Measurements from ENCODE around the gene YTHDC1.

Gene YTHDC1

GRCh38 chr4:68337522-68337921, 12.4 kb downstream of the YTHDC1 start:
- H3K27ac ChIP-seq (ENCODE audit: low read depth in 2 of 2, low read length in 2 of 2), result no peak overlapping the region
- no peaks in the 10 kb centered on the region for H3K9me3 ChIP-seq (ENCODE audit: control insufficient read depth in 2 of 2, low read length in 2 of 2)
- no peak overlapping the region for H3K9ac ChIP-seq (ENCODE audit: low read depth in 1 of 2, low read length in 2 of 2)
- peaks cover 0 to 20% of the 10 kb centered on the region in 2 donors for H3K4me1 ChIP-seq (ENCODE audit: control insufficient read depth in 2 of 2, insufficient read depth in 2 of 2, low read length in 2 of 2)
- no peaks in the 10 kb centered on the region for H3K27me3 ChIP-seq (ENCODE audit: control insufficient read depth in 2 of 2, insufficient read depth in 2 of 2, low read length in 2 of 2)
- H3K4me3 ChIP-seq (ENCODE audit: low read length in 2 of 2), result no peak overlapping the region
- peaks cover 27 to 35% of the 10 kb centered on the region in 2 donors for H3K36me3 ChIP-seq (ENCODE audit: control insufficient read depth in 2 of 2, insufficient read depth in 2 of 2, low read length in 2 of 2)

- Histone ChIP-seq H3K9me3 (ENCODE audit: control insufficient read depth in 2 of 2, low read length in 2 of 2) (no peaks in the 10 kb centered on the region), H3K36me3 (ENCODE audit: control insufficient read depth in 2 of 2, insufficient read depth in 2 of 2, low read length in 2 of 2) (peaks cover 32 to 36% of the 10 kb centered on the region in 2 donors), H3K27me3 (ENCODE audit: control insufficient read depth in 2 of 2, insufficient read depth in 2 of 2, low read length in 2 of 2) (no peaks in the 10 kb centered on the region), H3K27ac (ENCODE audit: low read depth in 2 of 2, low read length in 2 of 2) (no peak overlapping the region), H3K9ac (ENCODE audit: low read depth in 1 of 2, low read length in 2 of 2) (no peak overlapping the region), H3K4me1 (ENCODE audit: control insufficient read depth in 2 of 2, insufficient read depth in 2 of 2, low read length in 2 of 2) (peaks cover 0 to 16% of the 10 kb centered on the region in 2 donors), H3K4me3 (ENCODE audit: low read length in 2 of 2) (no peak overlapping the region)
Measured at GRCh38 chr4:68337004-68337403, 12.9 kb downstream of the YTHDC1 start.

GRCh38 chr4:68336530-68336929, 13.4 kb downstream of the YTHDC1 start:
- Histone ChIP-seq H3K9me3 (ENCODE audit: control insufficient read depth in 2 of 2, low read length in 2 of 2) (no peaks in the 10 kb centered on the region), H3K36me3 (ENCODE audit: control insufficient read depth in 2 of 2, insufficient read depth in 2 of 2, low read length in 2 of 2) (peaks cover 35 to 40% of the 10 kb centered on the region in 2 donors), H3K27me3 (ENCODE audit: control insufficient read depth in 2 of 2, insufficient read depth in 2 of 2, low read length in 2 of 2) (no peaks in the 10 kb centered on the region), H3K9ac (ENCODE audit: low read depth in 1 of 2, low read length in 2 of 2) (no peak overlapping the region), H3K4me1 (ENCODE audit: control insufficient read depth in 2 of 2, insufficient read depth in 2 of 2, low read length in 2 of 2) (peaks cover 0 to 14% of the 10 kb centered on the region in 2 donors), H3K27ac (ENCODE audit: low read depth in 2 of 2, low read length in 2 of 2) (no peak overlapping the region), H3K4me3 (ENCODE audit: low read length in 2 of 2) (no peak overlapping the region)

GRCh38 chr4:68326141-68326540, 23.7 kb downstream of the YTHDC1 start:
- no peak overlapping the region for H3K9ac ChIP-seq (ENCODE audit: low read depth in 1 of 2, low read length in 2 of 2)
- no peak overlapping the region for H3K27ac ChIP-seq (ENCODE audit: low read depth in 2 of 2, low read length in 2 of 2)
- no peaks in the 10 kb centered on the region for H3K27me3 ChIP-seq (ENCODE audit: control insufficient read depth in 2 of 2, insufficient read depth in 2 of 2, low read length in 2 of 2)
- peaks cover 54 to 74% of the 10 kb centered on the region in 2 donors for H3K36me3 ChIP-seq (ENCODE audit: control insufficient read depth in 2 of 2, insufficient read depth in 2 of 2, low read length in 2 of 2)
- no peaks in the 10 kb centered on the region for H3K4me1 ChIP-seq (ENCODE audit: control insufficient read depth in 2 of 2, insufficient read depth in 2 of 2, low read length in 2 of 2)
- no peak overlapping the region for H3K4me3 ChIP-seq (ENCODE audit: low read length in 2 of 2)
- H3K9me3 ChIP-seq (ENCODE audit: control insufficient read depth in 2 of 2, low read length in 2 of 2), result no peaks in the 10 kb centered on the region

- H3K9ac ChIP-seq (ENCODE audit: low read depth in 1 of 2, low read length in 2 of 2), result no peak overlapping the region
- peaks cover 51 to 63% of the 10 kb centered on the region in 2 donors for H3K36me3 ChIP-seq (ENCODE audit: control insufficient read depth in 2 of 2, insufficient read depth in 2 of 2, low read length in 2 of 2)
- H3K4me1 ChIP-seq (ENCODE audit: control insufficient read depth in 2 of 2, insufficient read depth in 2 of 2, low read length in 2 of 2), result no peaks in the 10 kb centered on the region
Measured at GRCh38 chr4:68324519-68325262, 25.2 kb downstream of the YTHDC1 start.

GRCh38 chr4:68319040-68319439, 30.9 kb downstream of the YTHDC1 start:
- H3K4me1 ChIP-seq (ENCODE audit: control insufficient read depth in 2 of 2, insufficient read depth in 2 of 2, low read length in 2 of 2), result no peaks in the 10 kb centered on the region
- H3K27ac ChIP-seq (ENCODE audit: low read depth in 2 of 2, low read length in 2 of 2), result no peak overlapping the region
- no peak overlapping the region for H3K9ac ChIP-seq (ENCODE audit: low read depth in 1 of 2, low read length in 2 of 2)
- peaks cover 68 to 78% of the 10 kb centered on the region in 2 donors for H3K36me3 ChIP-seq (ENCODE audit: control insufficient read depth in 2 of 2, insufficient read depth in 2 of 2, low read length in 2 of 2)
- no peak overlapping the region for H3K4me3 ChIP-seq (ENCODE audit: low read length in 2 of 2)
- H3K27me3 ChIP-seq (ENCODE audit: control insufficient read depth in 2 of 2, insufficient read depth in 2 of 2, low read length in 2 of 2), result no peaks in the 10 kb centered on the region
- H3K9me3 ChIP-seq (ENCODE audit: control insufficient read depth in 2 of 2, low read length in 2 of 2), result no peaks in the 10 kb centered on the region

More at GRCh38 chr4:68324519-68325262, 25.2 kb downstream of the YTHDC1 start:
- H3K27me3 ChIP-seq (ENCODE audit: control insufficient read depth in 2 of 2, insufficient read depth in 2 of 2, low read length in 2 of 2), result no peaks in the 10 kb centered on the region
- no peak overlapping the region for H3K4me3 ChIP-seq (ENCODE audit: low read length in 2 of 2)
- H3K27ac ChIP-seq (ENCODE audit: low read depth in 2 of 2, low read length in 2 of 2), result no peak overlapping the region
- H3K9me3 ChIP-seq (ENCODE audit: control insufficient read depth in 2 of 2, low read length in 2 of 2), result no peaks in the 10 kb centered on the region

GRCh38 chr4:68316193-68316969, 33.5 kb downstream of the YTHDC1 start:
- Histone ChIP-seq H3K9me3 (ENCODE audit: control insufficient read depth in 2 of 2, low read length in 2 of 2) (no peaks in the 10 kb centered on the region), H3K36me3 (ENCODE audit: control insufficient read depth in 2 of 2, insufficient read depth in 2 of 2, low read length in 2 of 2) (peaks cover 61 to 74% of the 10 kb centered on the region in 2 donors), H3K9ac (ENCODE audit: low read depth in 1 of 2, low read length in 2 of 2) (no peak overlapping the region), H3K4me1 (ENCODE audit: control insufficient read depth in 2 of 2, insufficient read depth in 2 of 2, low read length in 2 of 2) (no peaks in the 10 kb centered on the region), H3K27me3 (ENCODE audit: control insufficient read depth in 2 of 2, insufficient read depth in 2 of 2, low read length in 2 of 2) (no peaks in the 10 kb centered on the region), H3K4me3 (ENCODE audit: low read length in 2 of 2) (no peak overlapping the region), H3K27ac (ENCODE audit: low read depth in 2 of 2, low read length in 2 of 2) (no peak overlapping the region)

- H3K9ac ChIP-seq (ENCODE audit: low read depth in 1 of 2, low read length in 2 of 2), result no peak overlapping the region
- H3K9me3 ChIP-seq (ENCODE audit: control insufficient read depth in 2 of 2, low read length in 2 of 2), result no peaks in the 10 kb centered on the region
- peaks cover 31 to 32% of the 10 kb centered on the region in 2 donors for H3K36me3 ChIP-seq (ENCODE audit: control insufficient read depth in 2 of 2, insufficient read depth in 2 of 2, low read length in 2 of 2)
- H3K4me1 ChIP-seq (ENCODE audit: control insufficient read depth in 2 of 2, insufficient read depth in 2 of 2, low read length in 2 of 2), result no peaks in the 10 kb centered on the region
- no peak overlapping the region for H3K4me3 ChIP-seq (ENCODE audit: low read length in 2 of 2)
- H3K27ac ChIP-seq (ENCODE audit: low read depth in 2 of 2, low read length in 2 of 2), result no peak overlapping the region
- no peaks in the 10 kb centered on the region for H3K27me3 ChIP-seq (ENCODE audit: control insufficient read depth in 2 of 2, insufficient read depth in 2 of 2, low read length in 2 of 2)
Measured at GRCh38 chr4:68310651-68311247, 39.1 kb downstream of the YTHDC1 start.

- no peaks in the 10 kb centered on the region for H3K36me3 ChIP-seq (ENCODE audit: control insufficient read depth in 2 of 2, insufficient read depth in 2 of 2, low read length in 2 of 2)
- no peak overlapping the region for H3K4me3 ChIP-seq (ENCODE audit: low read length in 2 of 2)
- H3K4me1 ChIP-seq (ENCODE audit: control insufficient read depth in 2 of 2, insufficient read depth in 2 of 2, low read length in 2 of 2), result no peaks in the 10 kb centered on the region
- no peaks in the 10 kb centered on the region for H3K9me3 ChIP-seq (ENCODE audit: control insufficient read depth in 2 of 2, low read length in 2 of 2)
- H3K27me3 ChIP-seq (ENCODE audit: control insufficient read depth in 2 of 2, insufficient read depth in 2 of 2, low read length in 2 of 2), result no peaks in the 10 kb centered on the region
- H3K27ac ChIP-seq (ENCODE audit: low read depth in 2 of 2, low read length in 2 of 2), result no peak overlapping the region
- H3K9ac ChIP-seq (ENCODE audit: low read depth in 1 of 2, low read length in 2 of 2), result no peak overlapping the region
Measured at GRCh38 chr4:68304731-68305130, 45.2 kb downstream of the YTHDC1 start.

Measured in mucosa of rectum (tissue), 2 donors.